Smooth muscle cell (in vitro differentiated cells): ENCODE data around the gene FLNC. TPM values are rescaled to one million over a fixed set of nuclear protein-coding genes. Genes with fewer than 3 reads are reported as not detected.

ENCODE experiments used
- DNase-seq: peaks from one replicate; lab custom pipeline; 2025; ENCODE audit not compliant: unreplicated experiment; lab: John Stamatoyannopoulos, UW
- H2AFZ ChIP-seq: fragments of 200-600 bp; sonication (generic); 2 replicates; pipeline ENCODE4 v1.6.0; 2016; ENCODE audit warnings: antibody characterized with exemption, low read depth, mild to moderate bottlenecking
- H3F3A ChIP-seq: fragments of 200-600 bp; sonication (generic); 2 replicates; pipeline ENCODE4 v1.6.0; 2017; ENCODE audit warnings: antibody characterized with exemption, low read depth
- H3K27ac ChIP-seq: fragments of 200-600 bp; sonication (generic); 2 replicates; pipeline ENCODE4 v1.5.1; 2016; ENCODE audit warnings: low read depth, mild to moderate bottlenecking
- H3K27me3 ChIP-seq: fragments of 200-600 bp; sonication (generic); 2 replicates; pipeline ENCODE4 v1.6.1; 2016; ENCODE audit warnings: low read depth, mild to moderate bottlenecking
- H3K36me3 ChIP-seq: fragments of 200-600 bp; sonication (generic); 2 replicates; pipeline ENCODE4 v1.5.1; 2016; ENCODE audit warnings: low read depth
- H3K4me1 ChIP-seq: fragments of 200-600 bp; sonication (generic); 2 replicates; pipeline ENCODE4 v1.5.1; 2016; ENCODE audit warnings: low read depth
- H3K4me2 ChIP-seq: fragments of 200-600 bp; sonication (generic); 2 replicates; pipeline ENCODE4 v1.6.0; 2016; ENCODE audit warnings: mild to moderate bottlenecking
- H3K4me3 ChIP-seq: fragments of 200-600 bp; sonication (generic); 2 replicates; pipeline ENCODE4 v1.5.1; 2016; ENCODE audit warnings: mild to moderate bottlenecking
- H3K79me2 ChIP-seq: fragments of 200-600 bp; sonication (generic); 2 replicates; pipeline ENCODE4 v1.6.0; 2016; ENCODE audit warnings: low read depth, mild to moderate bottlenecking
- H3K9ac ChIP-seq: fragments of 200-600 bp; sonication (generic); 2 replicates; pipeline ENCODE4 v1.6.0; 2016; ENCODE audit warnings: low read depth
- H3K9me3 ChIP-seq: fragments of 200-600 bp; sonication (generic); replicated peaks from 2 replicates; pipeline ENCODE4 v1.5.1; 2016; ENCODE audit warnings: low read depth
- H4K20me1 ChIP-seq: fragments of 200-600 bp; sonication (generic); 2 replicates; pipeline ENCODE4 v1.6.0; 2016; ENCODE audit warnings: low read depth
- WGBS: methylation state at CpG from one replicate; pipeline ENCODE4 v1.1.7; 2016; ENCODE audit warnings: low lambda C conversion rate; 5-methylcytosine and 5-hydroxymethylcytosine counted together
- polyA plus RNA-seq: library from polyadenylated mRNA; unstranded; fragments of >200 nt; fragmentation: Nextera tagmentation; extraction: Ambion mirVana; gene quantifications from 2 replicates; pipeline ENCODE4 v1.2.1, GENCODE V29; 2016
- total RNA-seq: library from RNA; depleted of rRNA; stranded (reverse); fragments of >200 nt; gene quantifications from 2 replicates; pipeline ENCODE4 v1.2.3, GENCODE V29; 2014
- TF ChIP-seq, protein P1 (sequence below): fragments of 200-600 bp; sonication (generic); IDR thresholded peaks from 2 replicates; pipeline ENCODE4 v1.5.1; 2017; ENCODE audit warnings: borderline replicate concordance, mild to moderate bottlenecking, antibody characterized with exemption; ENCODE audit not compliant: insufficient read depth, poor library complexity, severe bottlenecking

FLNC gene
- total and polyA plus RNA-seq, 2 experiments from 2014 or later = 31.7 to 34.2 TPM

DNA sequence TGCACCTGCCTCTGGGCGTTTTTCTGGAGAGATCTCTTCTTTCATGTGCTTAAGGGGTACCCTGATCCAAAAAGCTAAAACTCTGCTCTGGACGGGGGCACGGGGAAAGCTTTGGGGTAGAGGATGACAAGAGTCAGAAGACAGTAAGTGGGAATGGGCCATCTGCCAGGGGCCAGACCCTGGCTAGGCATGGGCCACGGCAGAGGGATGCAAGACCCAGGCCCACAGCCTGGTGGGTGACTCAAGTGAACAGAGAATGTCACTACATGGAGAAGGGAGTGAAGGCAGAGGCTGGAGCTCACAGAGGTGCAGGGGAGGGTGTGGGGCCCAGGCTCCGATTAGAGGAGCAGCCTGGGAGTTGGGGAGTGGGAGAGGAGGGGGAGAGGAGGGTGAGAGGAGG is 15.3 kb downstream of the FLNC start:
- Histone ChIP-seq H3K4me3 (no peak overlapping the region), H3K9ac (no peak overlapping the region), H3K36me3 (peaks cover 4% of the 10 kb centered on the region), H3K27me3 (no peaks in the 10 kb centered on the region), H3K27ac (no peak overlapping the region), H2AFZ (no peak overlapping the region), H4K20me1 (peaks cover 30% of the 10 kb centered on the region), H3F3A (no peaks in the 10 kb centered on the region), H3K4me1 (no peaks in the 10 kb centered on the region), H3K79me2 (no peaks in the 10 kb centered on the region), H3K9me3 (no peaks in the 10 kb centered on the region), H3K4me2 (no peak overlapping the region)
- DNase-seq = no peak
- TF ChIP-seq, protein P1, sequence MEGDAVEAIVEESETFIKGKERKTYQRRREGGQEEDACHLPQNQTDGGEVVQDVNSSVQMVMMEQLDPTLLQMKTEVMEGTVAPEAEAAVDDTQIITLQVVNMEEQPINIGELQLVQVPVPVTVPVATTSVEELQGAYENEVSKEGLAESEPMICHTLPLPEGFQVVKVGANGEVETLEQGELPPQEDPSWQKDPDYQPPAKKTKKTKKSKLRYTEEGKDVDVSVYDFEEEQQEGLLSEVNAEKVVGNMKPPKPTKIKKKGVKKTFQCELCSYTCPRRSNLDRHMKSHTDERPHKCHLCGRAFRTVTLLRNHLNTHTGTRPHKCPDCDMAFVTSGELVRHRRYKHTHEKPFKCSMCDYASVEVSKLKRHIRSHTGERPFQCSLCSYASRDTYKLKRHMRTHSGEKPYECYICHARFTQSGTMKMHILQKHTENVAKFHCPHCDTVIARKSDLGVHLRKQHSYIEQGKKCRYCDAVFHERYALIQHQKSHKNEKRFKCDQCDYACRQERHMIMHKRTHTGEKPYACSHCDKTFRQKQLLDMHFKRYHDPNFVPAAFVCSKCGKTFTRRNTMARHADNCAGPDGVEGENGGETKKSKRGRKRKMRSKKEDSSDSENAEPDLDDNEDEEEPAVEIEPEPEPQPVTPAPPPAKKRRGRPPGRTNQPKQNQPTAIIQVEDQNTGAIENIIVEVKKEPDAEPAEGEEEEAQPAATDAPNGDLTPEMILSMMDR = no peak
- WGBS = 100% methylated on average over 4 of the region's 5 CpGs

DNA sequence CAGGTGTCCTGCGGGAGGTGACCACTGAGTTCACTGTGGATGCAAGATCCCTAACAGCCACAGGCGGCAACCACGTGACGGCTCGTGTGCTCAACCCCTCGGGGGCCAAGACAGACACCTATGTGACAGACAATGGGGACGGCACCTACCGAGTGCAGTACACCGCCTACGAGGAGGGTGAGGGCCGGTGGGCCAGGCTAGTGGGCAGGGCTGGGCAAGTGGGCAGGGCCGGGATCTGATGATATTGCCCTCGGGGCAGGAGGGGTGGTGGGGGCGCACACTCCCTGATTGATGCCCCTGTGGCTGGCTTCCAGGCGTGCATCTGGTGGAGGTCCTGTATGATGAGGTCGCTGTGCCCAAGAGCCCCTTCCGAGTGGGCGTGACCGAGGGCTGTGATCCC is 15.8 kb downstream of the FLNC start:
- H3K27ac ChIP-seq = no peak overlapping the region
- no peak overlapping the region for H2AFZ ChIP-seq
- 95% methylated on average over 16 of the region's 19 CpGs for WGBS
- peaks cover 25% of the 10 kb centered on the region for H4K20me1 ChIP-seq
- H3K9me3 ChIP-seq = no peaks in the 10 kb centered on the region
- H3F3A ChIP-seq = no peaks in the 10 kb centered on the region
- no peaks in the 10 kb centered on the region for H3K4me1 ChIP-seq
- H3K79me2 ChIP-seq = no peaks in the 10 kb centered on the region
- H3K9ac ChIP-seq = no peak overlapping the region
- DNase-seq = no peak
- H3K36me3 ChIP-seq = peaks cover 4% of the 10 kb centered on the region
- no peaks in the 10 kb centered on the region for H3K27me3 ChIP-seq
- no peak overlapping the region for H3K4me3 ChIP-seq
- no peak overlapping the region for H3K4me2 ChIP-seq
- TF ChIP-seq, protein P1 = no peak

DNA sequence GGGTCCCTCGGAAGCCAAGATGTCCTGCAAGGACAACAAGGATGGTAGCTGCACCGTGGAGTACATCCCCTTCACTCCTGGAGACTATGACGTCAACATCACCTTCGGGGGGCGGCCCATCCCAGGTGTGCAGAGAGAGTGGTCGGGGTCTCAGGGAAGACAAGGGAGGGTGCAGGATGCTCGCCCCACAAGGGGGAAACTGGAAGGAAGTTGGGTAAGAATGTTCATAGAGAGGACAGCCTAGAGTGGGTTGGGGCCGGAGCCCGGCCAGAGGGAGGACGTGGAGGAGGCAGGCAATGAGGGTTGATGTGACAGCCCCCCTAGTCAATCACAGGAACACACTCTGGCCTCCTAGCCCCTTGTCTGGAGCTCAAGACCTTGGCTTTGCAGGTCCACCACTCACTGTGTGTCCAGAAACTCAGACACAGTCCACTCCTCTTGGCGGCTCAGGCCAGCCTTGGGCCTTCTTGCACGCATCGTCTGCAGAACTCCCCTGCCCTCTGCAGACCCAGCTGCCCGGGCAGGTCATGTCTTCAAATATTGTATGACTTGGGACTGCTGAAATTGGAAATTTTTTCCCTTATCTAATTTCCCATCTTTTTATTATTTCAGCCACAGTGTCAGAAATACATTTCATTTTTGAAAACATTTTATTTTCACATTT is 16.7 kb downstream of the FLNC start:
- WGBS = 96% methylated on average over 14 of the region's 14 CpGs
- Histone ChIP-seq H3K4me1 (no peaks in the 10 kb centered on the region), H3K27me3 (no peaks in the 10 kb centered on the region), H2AFZ (no peak overlapping the region), H3F3A (no peaks in the 10 kb centered on the region), H4K20me1 (peaks cover 16% of the 10 kb centered on the region), H3K9me3 (no peaks in the 10 kb centered on the region), H3K27ac (no peak overlapping the region), H3K9ac (no peak overlapping the region), H3K36me3 (peaks cover 11% of the 10 kb centered on the region), H3K4me3 (no peak overlapping the region), H3K79me2 (no peaks in the 10 kb centered on the region), H3K4me2 (no peak overlapping the region)
- no peak for DNase-seq
- TF ChIP-seq, protein P1 = no peak

DNA sequence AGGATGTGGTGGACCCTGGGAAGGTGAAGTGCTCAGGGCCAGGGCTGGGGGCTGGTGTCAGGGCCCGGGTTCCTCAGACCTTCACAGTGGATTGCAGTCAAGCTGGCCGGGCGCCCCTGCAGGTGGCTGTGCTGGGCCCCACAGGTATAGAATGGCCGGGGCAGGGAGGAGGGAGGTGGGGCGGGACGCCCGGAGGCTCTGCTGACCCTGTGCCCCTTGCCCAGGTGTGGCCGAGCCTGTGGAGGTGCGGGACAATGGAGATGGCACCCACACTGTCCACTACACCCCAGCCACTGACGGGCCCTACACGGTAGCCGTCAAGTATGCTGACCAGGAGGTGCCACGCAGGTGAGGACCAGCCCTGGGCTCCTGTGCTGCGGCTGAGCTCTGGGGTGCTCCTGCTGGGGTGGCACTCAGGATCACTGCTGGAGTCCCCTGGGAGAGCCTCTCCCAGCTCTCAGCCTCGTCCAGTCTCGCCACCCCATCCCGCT is 17.6 kb downstream of the FLNC start:
- H3K27ac ChIP-seq = no peak overlapping the region
- peaks cover 11% of the 10 kb centered on the region for H3K36me3 ChIP-seq
- no peak overlapping the region for H3K4me2 ChIP-seq
- no peak for DNase-seq
- no peak overlapping the region for H3K9ac ChIP-seq
- H3K9me3 ChIP-seq = no peaks in the 10 kb centered on the region
- no peak overlapping the region for H3K4me3 ChIP-seq
- H3K27me3 ChIP-seq = no peaks in the 10 kb centered on the region
- WGBS = 95% methylated on average over 11 of the region's 17 CpGs
- H3F3A ChIP-seq = no peaks in the 10 kb centered on the region
- TF ChIP-seq, protein P1 = no peak
- H4K20me1 ChIP-seq = peaks cover 10% of the 10 kb centered on the region
- no peaks in the 10 kb centered on the region for H3K4me1 ChIP-seq
- no peaks in the 10 kb centered on the region for H3K79me2 ChIP-seq
- H2AFZ ChIP-seq = no peak overlapping the region
